K562 (cell line): ENCODE data around the gene KIAA0513. TPM values are rescaled to one million over a fixed set of nuclear protein-coding genes. Genes with fewer than 3 reads are reported as not detected.

Source experiments
- ATF4 ChIP-seq: fragments of 450-650 bp; formaldehyde crosslinking; IDR thresholded peaks from 2 replicates; pipeline ENCODE4 v1.4.0; 2022; ENCODE audit warnings: mild to moderate bottlenecking, moderate library complexity
- CHCHD3 ChIP-seq: fragments of 250-450 bp; sonication (Bioruptor Pico); IDR thresholded peaks from 2 replicates; pipeline ENCODE4 v2.1.2; 2022; ENCODE audit warnings: mild to moderate bottlenecking
- EZH2 ChIP-seq: IDR thresholded peaks from 2 replicates; pipeline ENCODE4 v1.6.1; 2012; ENCODE audit warnings: low read depth, mild to moderate bottlenecking, inconsistent platforms, low read length, borderline replicate concordance
- IFI16 ChIP-seq: fragments of 250-450 bp; sonication (Bioruptor Pico); IDR thresholded peaks from 2 replicates; pipeline ENCODE4 v2.1.2; 2022; ENCODE audit warnings: mild to moderate bottlenecking, inconsistent platforms
- MAFK ChIP-seq: IDR thresholded peaks from 2 replicates; pipeline ENCODE4 v1.6.1; 2011; ENCODE audit warnings: low read length, improper control_type of control experiment
- PURB ChIP-seq: sonication (generic); formaldehyde crosslinking; IDR thresholded peaks from 2 replicates; pipeline ENCODE4 v1.9.0; 2021; ENCODE audit warnings: low read depth, mild to moderate bottlenecking, missing genetic modification reagents
- RNF2 ChIP-seq: sonication (generic); IDR thresholded peaks from 2 replicates; pipeline ENCODE4 v1.6.1; 2016
- TGIF2 ChIP-seq: sonication (generic); formaldehyde crosslinking; IDR thresholded peaks from 2 replicates; pipeline ENCODE4 v1.8.1; 2022; ENCODE audit warnings: mild to moderate bottlenecking, missing genetic modification reagents, moderate library complexity
- ZNF586 ChIP-seq: fragments of 450-650 bp; formaldehyde crosslinking; conservative IDR thresholded peaks from 2 replicates; pipeline ENCODE4 v1.4.0; 2020; ENCODE audit warnings: mild to moderate bottlenecking, moderate library complexity
- ZNF592 ChIP-seq: fragments of 450-650 bp; IDR thresholded peaks from 2 replicates; pipeline ENCODE4 v1.6.1; 2017; ENCODE audit warnings: antibody characterized with exemption, mild to moderate bottlenecking
- polyA plus RNA-seq, 8 experiments: library from polyadenylated mRNA; depleted of rRNA in 4 of 8; stranded (reverse) in 5 of 8; unstranded in 3 of 8; fragments of >200 nt; fragmentation: Nextera tagmentation in 2 of 8; fragmentation: Illumina TruSeq in 1 of 8; extraction: Ambion mirVana in 2 of 8; extraction: Trizol in 1 of 8; gene quantifications; 2 replicates each; pipeline versions ENCODE4 v1.2.1 to v1.2.3, GENCODE V29; 2011 to 2014; ENCODE audit warnings: inconsistent platforms in 1 of 8, missing spikeins in 1 of 8
- total RNA-seq, 7 experiments: library from RNA; depleted of rRNA in 6 of 7; stranded (reverse); fragments of >200 nt in 6 of 7; fragmentation: Illumina TruSeq in 2 of 7; extraction: Trizol in 2 of 7; gene quantifications; 2 replicates each; pipeline versions ENCODE4 v1.2.1 to v1.2.3, GENCODE V29; 2011 to 2021; ENCODE audit warnings: low replicate concordance in 1 of 7
- TF ChIP-seq, protein P1 (sequence below): sonication (generic); formaldehyde crosslinking; IDR thresholded peaks from 2 replicates; pipeline ENCODE4 v1.8.1; 2023; ENCODE audit warnings: mild to moderate bottlenecking, missing genetic modification reagents, moderate library complexity
- TF ChIP-seq, protein P2 (sequence below): sonication (generic); IDR thresholded peaks from 2 replicates; pipeline ENCODE4 v1.6.1; 2016
- TF ChIP-seq, protein P3 (sequence below): fragments of 450-650 bp; IDR thresholded peaks from 2 replicates; pipeline ENCODE4 v1.6.1; 2018; ENCODE audit not compliant: partially characterized antibody
- TF ChIP-seq, protein P4 (sequence below): fragments of 450-650 bp; IDR thresholded peaks from 2 replicates; pipeline ENCODE4 v1.6.1; 2016; ENCODE audit warnings: low read depth, mild to moderate bottlenecking, moderate library complexity

Gene KIAA0513
- total and polyA plus RNA-seq, 9 of the 15 experiments (the other 6 are each of a cell fraction or from before 2014, with no cell fraction given) = 0.18 to 13.7 (median 10.2) TPM

DNA sequence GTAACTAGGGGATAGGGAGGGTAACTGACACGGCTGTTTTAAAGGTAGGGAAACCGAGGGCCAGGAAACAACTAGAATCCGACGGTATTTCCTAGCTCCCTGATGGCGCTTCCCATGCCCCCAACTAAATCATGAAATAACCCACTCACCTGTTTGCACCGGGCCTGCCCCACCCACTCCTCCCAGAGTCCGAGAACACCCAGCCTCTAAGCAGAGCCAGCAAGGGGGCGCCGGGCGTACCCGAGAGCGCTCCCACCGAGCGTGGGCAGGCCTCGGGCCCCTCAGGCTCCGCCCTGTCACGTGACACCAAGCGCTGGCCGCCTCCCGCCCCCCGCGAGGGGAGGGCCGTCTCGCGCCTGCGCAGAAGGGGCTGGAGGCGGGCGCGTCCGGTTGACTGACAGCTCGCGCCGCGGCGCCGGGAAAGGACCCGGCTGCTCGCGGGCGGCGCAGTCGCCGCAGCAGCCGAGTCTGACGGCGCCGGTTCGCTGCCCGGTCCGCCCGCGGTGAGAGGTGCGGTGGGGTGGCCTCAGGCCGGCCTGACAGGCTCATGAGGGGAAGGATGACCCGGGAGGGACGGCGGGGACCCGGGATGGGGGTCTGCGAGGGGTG is at the start of gene KIAA0513 (continued):
- TF ChIP-seq, protein P1, sequence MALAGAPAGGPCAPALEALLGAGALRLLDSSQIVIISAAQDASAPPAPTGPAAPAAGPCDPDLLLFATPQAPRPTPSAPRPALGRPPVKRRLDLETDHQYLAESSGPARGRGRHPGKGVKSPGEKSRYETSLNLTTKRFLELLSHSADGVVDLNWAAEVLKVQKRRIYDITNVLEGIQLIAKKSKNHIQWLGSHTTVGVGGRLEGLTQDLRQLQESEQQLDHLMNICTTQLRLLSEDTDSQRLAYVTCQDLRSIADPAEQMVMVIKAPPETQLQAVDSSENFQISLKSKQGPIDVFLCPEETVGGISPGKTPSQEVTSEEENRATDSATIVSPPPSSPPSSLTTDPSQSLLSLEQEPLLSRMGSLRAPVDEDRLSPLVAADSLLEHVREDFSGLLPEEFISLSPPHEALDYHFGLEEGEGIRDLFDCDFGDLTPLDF = peak; percentile 89
- TF ChIP-seq PURB (CRISPR knock-in tag) (no peak), IFI16 (CRISPR knock-in tag) (no peak), MAFK (peak; percentile 36; the same call in 1 of the 2 replicates), ZNF592 (no peak), RNF2 (no peak), TGIF2 (CRISPR knock-in tag) (no peak), ATF4 (CRISPR knock-in tag) (no peak), ZNF586 (CRISPR knock-in tag) (no peak), EZH2 (no peak), CHCHD3 (CRISPR knock-in tag) (no peak)
- TF ChIP-seq, protein P2, sequence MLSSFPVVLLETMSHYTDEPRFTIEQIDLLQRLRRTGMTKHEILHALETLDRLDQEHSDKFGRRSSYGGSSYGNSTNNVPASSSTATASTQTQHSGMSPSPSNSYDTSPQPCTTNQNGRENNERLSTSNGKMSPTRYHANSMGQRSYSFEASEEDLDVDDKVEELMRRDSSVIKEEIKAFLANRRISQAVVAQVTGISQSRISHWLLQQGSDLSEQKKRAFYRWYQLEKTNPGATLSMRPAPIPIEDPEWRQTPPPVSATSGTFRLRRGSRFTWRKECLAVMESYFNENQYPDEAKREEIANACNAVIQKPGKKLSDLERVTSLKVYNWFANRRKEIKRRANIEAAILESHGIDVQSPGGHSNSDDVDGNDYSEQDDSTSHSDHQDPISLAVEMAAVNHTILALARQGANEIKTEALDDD = no peak
- TF ChIP-seq, protein P3, sequence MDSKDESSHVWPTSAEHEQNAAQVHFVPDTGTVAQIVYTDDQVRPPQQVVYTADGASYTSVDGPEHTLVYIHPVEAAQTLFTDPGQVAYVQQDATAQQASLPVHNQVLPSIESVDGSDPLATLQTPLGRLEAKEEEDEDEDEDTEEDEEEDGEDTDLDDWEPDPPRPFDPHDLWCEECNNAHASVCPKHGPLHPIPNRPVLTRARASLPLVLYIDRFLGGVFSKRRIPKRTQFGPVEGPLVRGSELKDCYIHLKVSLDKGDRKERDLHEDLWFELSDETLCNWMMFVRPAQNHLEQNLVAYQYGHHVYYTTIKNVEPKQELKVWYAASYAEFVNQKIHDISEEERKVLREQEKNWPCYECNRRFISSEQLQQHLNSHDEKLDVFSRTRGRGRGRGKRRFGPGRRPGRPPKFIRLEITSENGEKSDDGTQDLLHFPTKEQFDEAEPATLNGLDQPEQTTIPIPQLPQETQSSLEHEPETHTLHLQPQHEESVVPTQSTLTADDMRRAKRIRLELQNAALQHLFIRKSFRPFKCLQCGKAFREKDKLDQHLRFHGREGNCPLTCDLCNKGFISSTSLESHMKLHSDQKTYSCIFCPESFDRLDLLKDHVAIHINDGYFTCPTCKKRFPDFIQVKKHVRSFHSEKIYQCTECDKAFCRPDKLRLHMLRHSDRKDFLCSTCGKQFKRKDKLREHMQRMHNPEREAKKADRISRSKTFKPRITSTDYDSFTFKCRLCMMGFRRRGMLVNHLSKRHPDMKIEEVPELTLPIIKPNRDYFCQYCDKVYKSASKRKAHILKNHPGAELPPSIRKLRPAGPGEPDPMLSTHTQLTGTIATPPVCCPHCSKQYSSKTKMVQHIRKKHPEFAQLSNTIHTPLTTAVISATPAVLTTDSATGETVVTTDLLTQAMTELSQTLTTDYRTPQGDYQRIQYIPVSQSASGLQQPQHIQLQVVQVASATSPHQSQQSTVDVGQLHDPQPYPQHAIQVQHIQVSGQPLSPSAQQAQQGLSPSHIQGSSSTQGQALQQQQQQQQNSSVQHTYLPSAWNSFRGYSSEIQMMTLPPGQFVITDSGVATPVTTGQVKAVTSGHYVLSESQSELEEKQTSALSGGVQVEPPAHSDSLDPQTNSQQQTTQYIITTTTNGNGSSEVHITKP = peak; percentile 55
- TF ChIP-seq, protein P4, sequence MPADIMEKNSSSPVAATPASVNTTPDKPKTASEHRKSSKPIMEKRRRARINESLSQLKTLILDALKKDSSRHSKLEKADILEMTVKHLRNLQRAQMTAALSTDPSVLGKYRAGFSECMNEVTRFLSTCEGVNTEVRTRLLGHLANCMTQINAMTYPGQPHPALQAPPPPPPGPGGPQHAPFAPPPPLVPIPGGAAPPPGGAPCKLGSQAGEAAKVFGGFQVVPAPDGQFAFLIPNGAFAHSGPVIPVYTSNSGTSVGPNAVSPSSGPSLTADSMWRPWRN = peak; percentile 36; the same call in 1 of the 2 replicates
